ENCODE results near the gene MMP7.

DNA sequence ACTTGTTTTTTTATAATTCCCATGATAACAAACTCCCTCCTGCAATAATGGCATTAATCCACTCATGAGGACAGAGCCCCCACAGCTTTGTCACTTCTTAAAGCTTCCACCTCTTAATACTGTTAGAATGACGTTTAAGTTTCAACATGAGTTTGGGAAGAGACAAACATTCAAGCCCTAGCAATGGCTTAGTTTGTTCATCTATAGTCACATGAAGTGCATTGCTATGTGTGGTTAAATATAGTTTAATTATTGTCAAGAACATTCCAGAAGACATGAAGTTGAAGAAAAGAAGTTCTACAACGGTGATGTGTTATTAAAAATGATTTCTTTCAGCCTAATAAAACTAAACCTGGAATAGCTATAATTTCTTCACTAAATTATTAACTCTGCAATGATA is 30.6 kb downstream of the MMP7 start:
- TF ChIP-seq CTCF (IDR thresholded peaks at IDR 0.05) (no peak), POLR2A (IDR thresholded peaks at IDR 0.05) (no peak)

All from adrenal gland (tissue), 5 donors.